NCI-H2227 (cell line): ENCODE results near the gene GFI1.
"Not testable (repeated sequence)": the region's sequence is repeated elsewhere in the genome, so short reads cannot be mapped to it uniquely, and the experiment has no call there.

Experiments
- DNase-seq: peaks from one replicate; lab custom pipeline; 2025; ENCODE audit not compliant: unreplicated experiment; lab: John Stamatoyannopoulos, UW

GFI1 gene

DNA sequence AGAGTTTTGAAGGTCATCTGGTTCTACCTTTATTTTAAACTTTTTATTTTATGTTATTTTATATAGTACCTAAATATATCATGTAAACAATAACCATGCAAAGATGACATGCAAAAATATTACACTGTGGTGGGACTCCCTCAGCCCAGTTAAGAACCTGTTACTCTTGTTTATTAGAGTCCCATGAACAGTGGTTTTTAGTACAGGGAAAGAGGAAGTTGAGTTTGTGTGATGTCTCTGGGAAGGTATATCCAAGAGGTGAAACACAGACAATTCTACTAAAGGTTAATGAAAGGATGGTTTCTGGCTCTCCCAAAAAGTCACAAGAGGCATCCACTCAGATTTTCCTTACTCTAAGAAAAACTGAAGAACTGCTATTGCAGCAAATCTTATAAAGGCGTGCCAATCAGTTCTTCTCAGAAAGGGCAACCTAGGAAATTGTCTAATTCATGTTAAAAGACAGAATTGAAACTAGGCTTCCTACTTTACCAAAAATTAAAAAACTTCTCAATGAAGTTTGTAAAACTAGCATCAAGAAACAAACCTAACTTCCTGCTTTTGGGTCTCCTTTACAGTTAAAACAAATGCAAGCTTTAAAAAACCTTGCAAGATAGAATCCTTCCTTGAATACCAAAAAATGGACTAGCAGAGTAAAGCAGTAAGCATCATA lies 19.9 kb downstream of the GFI1 start:
- DNase-seq: no peak

- no peak for DNase-seq
These were observed 21.5 kb downstream of the GFI1 start for GRCh38 chr1:92465256-92465647.

GRCh38 chr1:92464588-92465255 lies 22.0 kb downstream of the GFI1 start:
- DNase-seq: no peak

- no peak for DNase-seq
These were observed 25.2 kb downstream of the GFI1 start for GRCh38 chr1:92461364-92462097.

DNA sequence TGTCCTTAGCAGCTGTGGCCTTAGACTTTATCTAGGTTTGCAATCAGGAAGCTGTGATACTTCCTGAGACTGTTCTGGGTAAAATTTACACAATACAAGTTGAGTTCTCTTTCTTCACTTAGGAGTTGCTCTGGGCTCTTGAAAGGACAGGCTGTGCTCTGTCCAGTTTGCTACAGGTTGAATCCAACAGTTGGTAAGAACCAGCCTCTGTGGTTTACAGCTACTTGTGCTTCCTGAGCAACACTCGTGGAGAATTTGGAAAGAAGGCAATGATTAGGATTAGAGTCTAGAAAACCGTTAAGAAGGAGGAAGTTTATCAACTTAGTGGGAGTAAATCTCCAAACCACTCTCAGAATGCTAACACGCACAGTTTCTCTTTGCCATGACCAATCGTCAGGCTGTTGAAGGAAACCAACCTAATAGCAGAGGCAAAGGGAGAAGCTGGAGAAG lies 26.8 kb downstream of the GFI1 start:
- no peak for DNase-seq

- DNase-seq: no peak
These were observed 28.6 kb downstream of the GFI1 start for GRCh38 chr1:92458146-92458545.

DNA sequence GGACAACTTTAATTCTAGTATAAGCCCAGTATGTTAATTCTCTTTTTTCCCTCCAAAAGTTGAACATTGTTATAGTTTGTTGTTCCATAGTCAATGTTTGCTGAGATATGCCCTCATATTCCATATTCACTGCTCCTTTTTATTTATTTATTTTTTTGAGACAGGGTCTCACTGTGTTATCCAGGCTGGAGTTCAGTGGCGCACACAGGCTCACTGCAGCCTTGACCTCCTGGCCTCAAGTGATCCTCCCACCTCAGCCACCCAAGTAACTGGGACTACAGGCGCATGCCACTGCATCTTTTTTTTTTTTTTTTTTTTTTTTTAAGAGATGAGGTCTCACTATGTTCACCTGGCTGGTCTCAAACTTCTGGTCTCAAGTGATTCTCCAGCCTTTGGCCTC lies 38.7 kb downstream of the GFI1 start:
- DNase-seq: no peak

GRCh38 chr1:92447033-92447681 lies 39.6 kb downstream of the GFI1 start:
- no peak for DNase-seq

DNA sequence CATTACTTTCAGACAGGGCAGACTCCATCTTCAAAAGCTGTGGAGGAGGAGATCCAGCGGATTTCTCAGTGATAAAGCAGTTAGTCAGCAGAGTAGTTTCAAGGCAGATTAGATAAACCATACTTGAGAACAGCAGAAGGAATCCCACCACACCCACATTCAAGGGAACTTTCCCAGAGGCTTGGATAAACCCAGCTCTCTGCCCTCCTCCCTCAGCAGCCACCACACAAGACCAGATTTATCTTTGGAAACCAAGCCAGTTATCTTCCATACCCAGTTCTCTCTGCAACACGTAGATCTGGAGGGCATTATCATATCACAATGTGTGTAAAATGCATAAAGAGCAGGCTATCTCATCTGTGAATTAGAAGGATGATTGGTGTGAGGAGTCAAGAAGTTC lies 40.2 kb downstream of the GFI1 start:
- DNase-seq: no peak

DNA sequence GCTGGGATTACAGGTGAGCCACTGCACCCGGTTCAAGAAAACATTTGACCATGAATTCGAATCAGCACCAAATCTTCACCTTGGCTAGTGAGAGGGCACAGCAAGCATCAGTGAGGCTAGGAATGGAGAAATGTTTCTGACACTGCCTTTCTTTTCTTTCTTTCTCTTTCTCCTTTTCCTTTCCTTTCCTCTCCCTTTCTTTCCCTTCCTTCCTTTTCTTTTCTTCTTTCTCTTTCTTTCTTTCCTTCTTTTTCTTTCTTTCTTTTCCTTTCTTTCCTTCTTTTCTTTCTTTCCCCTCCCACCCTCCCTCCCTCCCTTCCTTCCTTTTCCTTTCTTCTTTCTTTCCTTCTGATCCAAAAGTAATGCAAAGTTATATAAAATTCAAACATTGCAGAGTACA lies 40.9 kb downstream of the GFI1 start:
- DNase-seq: no peak

- no peak for DNase-seq
These were observed 42.4 kb downstream of the GFI1 start for GRCh38 chr1:92444351-92444750.

DNA sequence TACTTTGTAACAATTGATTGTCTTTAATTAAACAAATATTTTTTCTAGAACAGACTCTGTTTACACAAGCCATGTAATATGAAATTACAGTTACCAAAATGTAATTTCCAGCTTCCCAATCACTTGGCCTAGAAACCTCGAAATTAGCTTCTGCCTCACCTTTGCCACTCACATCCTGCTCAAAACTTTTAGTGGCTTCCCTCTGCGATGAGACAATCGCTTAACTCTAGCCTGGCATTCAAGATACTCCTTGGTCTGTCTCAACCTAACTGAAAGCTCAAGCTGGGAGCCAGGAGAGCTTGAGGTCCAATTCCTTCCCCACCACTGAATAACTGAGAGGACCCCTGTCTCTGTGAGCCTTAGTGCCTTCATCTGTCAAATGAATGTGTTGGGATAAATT lies 42.8 kb downstream of the GFI1 start:
- no peak for DNase-seq

- no peak for DNase-seq
These were observed 44.4 kb downstream of the GFI1 start for GRCh38 chr1:92442351-92442750.

- DNase-seq: no peak
These were observed 44.9 kb downstream of the GFI1 start for GRCh38 chr1:92441697-92442342.

DNA sequence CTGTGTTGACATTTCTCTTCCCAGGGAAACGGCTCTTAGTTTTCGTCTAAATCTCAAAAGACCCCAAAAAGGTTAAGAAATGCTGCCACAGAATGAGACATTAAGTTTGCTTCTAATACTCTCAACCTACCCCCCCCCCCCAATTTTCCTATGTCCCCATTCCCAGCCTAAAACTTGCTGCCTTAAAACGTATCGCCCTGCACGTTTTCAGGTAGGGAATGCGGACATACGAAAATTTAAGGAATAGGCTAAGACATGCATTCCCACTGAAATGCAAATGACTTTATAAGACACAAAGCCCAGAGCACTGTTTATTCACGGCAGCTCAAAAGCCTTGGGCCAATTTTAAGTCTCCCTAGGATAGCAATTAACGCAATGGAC lies 45.4 kb downstream of the GFI1 start:
- no peak for DNase-seq

DNA sequence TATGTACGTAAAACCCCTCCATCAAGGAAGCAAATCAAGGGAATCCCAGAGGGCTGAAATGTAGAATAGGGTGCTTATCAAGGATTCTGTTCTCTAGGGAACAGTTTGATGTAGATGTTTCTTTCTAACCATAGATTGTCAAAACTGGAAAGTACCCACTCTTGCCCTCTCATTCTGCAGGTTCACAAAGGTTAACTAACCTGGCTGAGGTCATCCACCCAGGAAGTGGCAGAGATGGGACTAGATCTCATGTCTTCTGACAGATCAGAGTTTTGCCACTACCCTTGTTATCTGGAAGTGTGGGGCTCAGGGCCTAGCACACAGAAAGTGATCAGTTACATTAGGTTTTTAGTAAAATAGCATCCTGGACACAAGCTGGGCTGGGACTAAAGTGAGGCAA lies 47.4 kb downstream of the GFI1 start:
- DNase-seq: no peak

- DNase-seq: not testable (repeated sequence)
These were observed 52.2 kb downstream of the GFI1 start for GRCh38 chr1:92434572-92434971.

- no peak for DNase-seq
These were observed 56.7 kb downstream of the GFI1 start for GRCh38 chr1:92430030-92430429.

DNA sequence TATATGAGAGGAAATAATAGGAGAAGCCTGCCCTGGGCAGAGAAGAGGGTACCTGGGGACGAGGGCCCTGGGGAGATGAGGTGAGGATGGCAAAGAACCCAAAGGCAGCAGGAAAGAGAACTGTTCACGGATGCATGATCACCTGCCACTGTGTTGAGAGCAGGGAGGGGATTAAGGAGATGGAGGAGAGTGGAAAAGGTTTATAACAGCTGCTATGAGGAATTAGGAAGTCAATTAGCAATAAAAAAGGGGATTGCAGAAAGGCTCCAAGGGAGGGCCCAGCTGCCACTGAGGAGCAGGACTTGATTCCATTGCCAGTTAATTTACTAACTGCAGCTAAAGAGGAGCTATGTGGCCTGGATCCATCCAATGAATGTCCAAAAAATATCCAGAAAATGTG lies 61.1 kb downstream of the GFI1 start:
- DNase-seq: no peak
